Measurements from ENCODE around the gene CDKAL1. TPM values are rescaled to one million over a fixed set of nuclear protein-coding genes. Genes with fewer than 3 reads are reported as not detected.
A peak's percentile ranks its signal among the peaks of the same experiment; 100 is the strongest.

Gene CDKAL1
- total and polyA plus RNA-seq, 10 of the 15 experiments (the other 5 are each of a cell fraction or from before 2014, with no cell fraction given), result 10.7 to 26.9 (median 17.3) TPM

DNA sequence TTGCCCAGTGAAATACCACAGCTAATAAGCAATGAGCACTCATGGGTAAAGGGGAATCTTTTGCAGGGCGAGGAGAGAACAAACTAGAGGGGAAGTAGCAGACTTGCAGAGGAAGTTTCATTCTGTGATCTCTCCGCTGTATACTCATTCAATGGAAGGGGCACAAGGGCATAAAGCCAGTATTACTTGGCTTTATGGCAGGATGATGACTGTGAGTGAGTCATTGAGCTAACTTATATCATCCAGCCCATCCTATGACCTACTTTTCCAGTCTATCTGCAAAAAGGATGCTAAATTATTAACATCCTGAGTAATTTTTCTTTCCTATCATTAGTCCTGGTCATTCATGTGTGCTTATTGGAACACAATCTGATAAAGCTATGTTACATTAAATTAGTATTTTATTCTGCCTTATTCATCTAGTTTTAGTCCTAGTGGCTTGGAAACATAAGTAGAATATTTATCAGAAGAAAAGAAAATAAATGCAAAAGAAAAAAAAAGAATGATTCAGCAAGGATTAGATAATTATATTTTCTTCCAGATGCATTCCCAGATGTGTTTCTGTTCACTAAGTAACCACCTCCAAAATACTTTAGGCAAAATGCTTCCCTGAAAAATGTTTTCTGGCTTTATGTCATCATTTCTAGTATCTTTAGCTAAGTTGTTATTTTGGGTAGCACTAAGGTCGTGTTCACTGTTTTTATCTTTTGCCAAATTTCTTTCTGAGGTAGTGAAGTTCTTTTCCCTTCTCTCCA, 471.7 kb downstream of the CDKAL1 start:
- FAIRE-seq (no peak), DNase-seq (ENCODE audit: low read depth, low spot score) (peak; percentile 40), ATAC-seq (peak; percentile 83)
- intact Hi-C loops (cut with micrococcal nuclease; ENCODE audit: unreplicated experiment), result loop anchor here (2.0 to 10.0 kb wide), 2 partner anchors 433 to 441 kb away; no protein-coding TSS in a partner anchor
- Histone ChIP-seq H2AFZ (ENCODE audit: control insufficient read depth, low read depth, low read length) (no peak overlapping the region), H3K9ac (ENCODE audit: control insufficient read depth, insufficient read depth, low read length) (no peak overlapping the region), H3K36me3 (ENCODE audit: control insufficient read depth in 2 of 2, insufficient read depth in 2 of 2, low read length in 1 of 2) (no peaks in the 10 kb centered on the region; a peak in 1 of 4 replicates), H3K27me3 (replicated peaks in 1 of 2; ENCODE audit: control insufficient read depth in 2 of 2, insufficient read depth in 2 of 2, low read length in 1 of 2) (no peaks in the 10 kb centered on the region), H4K20me1 (ENCODE audit: control insufficient read depth, insufficient read depth) (no peaks in the 10 kb centered on the region), H3K4me1 (ENCODE audit: control insufficient read depth, insufficient read depth, low read length) (peaks cover 20% of the 10 kb centered on the region), H3K4me2 (ENCODE audit: control insufficient read depth, insufficient read depth) (peak overlapping the region; percentile 67), H3K9me3 (replicated peaks; ENCODE audit: control insufficient read depth, insufficient read depth, low read length) (no peaks in the 10 kb centered on the region; the same call in 2 of the 3 replicates), H3K27ac (ENCODE audit: control insufficient read depth, insufficient read depth) (no peak overlapping the region), H3K4me3 (no peak overlapping the region), H3K79me2 (ENCODE audit: control insufficient read depth, insufficient read depth, low read length) (no peaks in the 10 kb centered on the region)
- in situ Hi-C loops (cut with MboI), result no loop called here
- SMC1A ChIA-PET (ENCODE audit: uncharacterized antibody, unreplicated experiment), result interaction anchor here (0.9 to 5.0 kb wide), 12 partner anchors 8 to 240 kb away, joined by 3 to 63 read pairs (median 5); no protein-coding TSS in a partner anchor
- WGBS (ENCODE audit: insufficient coverage, insufficient replicate concordance, low lambda C conversion rate, missing lambda C conversion rate), result 33% methylated on average over 3 of the region's 3 CpGs
- POLR2A ChIA-PET, result interaction anchor here (1.8 kb wide), 1 partner anchor 17 kb away, joined by 4 read pairs; no protein-coding TSS in a partner anchor
- CTCF ChIA-PET, result interaction anchor here (0.9 to 2.6 kb wide), 3 partner anchors 8 to 323 kb away, joined by 3 to 8 read pairs (median 5); no protein-coding TSS in a partner anchor
- RAD21 ChIA-PET (ENCODE audit: unreplicated experiment), result interaction anchor here (0.7 to 5.2 kb wide), 7 partner anchors 17 to 588 kb away, joined by 3 to 40 read pairs (median 7); partner anchors contain the start of gene SOX4
- no TSS peak for BruUV-seq (replicated peaks)
- TF ChIP-seq NR2F1 (conservative IDR thresholded peaks at IDR 0.05) (no peak), BMI1 (IDR thresholded peaks at IDR 0.05; ENCODE audit: borderline replicate concordance) (no peak), POLR2AphosphoS5 (IDR thresholded peaks at IDR 0.05; ENCODE audit: low read length) (no peak), SPI1 (IDR thresholded peaks at IDR 0.05; ENCODE audit: borderline replicate concordance, insufficient read depth, low read depth, low read length) (peak; percentile 52; the same call in 1 of the 2 replicates), RELA (IDR thresholded peaks at IDR 0.05; ENCODE audit: borderline replicate concordance, partially characterized antibody) (no peak), RBBP5 (conservative IDR thresholded peaks at IDR 0.05) (no peak), TCF7 (IDR thresholded peaks at IDR 0.05; ENCODE audit: borderline replicate concordance) (no peak), DPF2 (IDR thresholded peaks at IDR 0.05) (0 out of 2 replicates have a peak, but pooled peaks have one; percentile 17), SMC3 (IDR thresholded peaks at IDR 0.05; ENCODE audit: borderline replicate concordance, low read length) (no peak), IKZF2 (IDR thresholded peaks at IDR 0.05) (peak; percentile 15 to 36; a peak in 1 of 4 replicates)
- TF ChIP-seq, protein P1, sequence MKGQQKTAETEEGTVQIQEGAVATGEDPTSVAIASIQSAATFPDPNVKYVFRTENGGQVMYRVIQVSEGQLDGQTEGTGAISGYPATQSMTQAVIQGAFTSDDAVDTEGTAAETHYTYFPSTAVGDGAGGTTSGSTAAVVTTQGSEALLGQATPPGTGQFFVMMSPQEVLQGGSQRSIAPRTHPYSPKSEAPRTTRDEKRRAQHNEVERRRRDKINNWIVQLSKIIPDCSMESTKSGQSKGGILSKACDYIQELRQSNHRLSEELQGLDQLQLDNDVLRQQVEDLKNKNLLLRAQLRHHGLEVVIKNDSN (IDR thresholded peaks at IDR 0.05; ENCODE audit: borderline replicate concordance, extremely low read length, insufficient read depth, low read depth, low read length), result no peak
- TF ChIP-seq, protein P2, sequence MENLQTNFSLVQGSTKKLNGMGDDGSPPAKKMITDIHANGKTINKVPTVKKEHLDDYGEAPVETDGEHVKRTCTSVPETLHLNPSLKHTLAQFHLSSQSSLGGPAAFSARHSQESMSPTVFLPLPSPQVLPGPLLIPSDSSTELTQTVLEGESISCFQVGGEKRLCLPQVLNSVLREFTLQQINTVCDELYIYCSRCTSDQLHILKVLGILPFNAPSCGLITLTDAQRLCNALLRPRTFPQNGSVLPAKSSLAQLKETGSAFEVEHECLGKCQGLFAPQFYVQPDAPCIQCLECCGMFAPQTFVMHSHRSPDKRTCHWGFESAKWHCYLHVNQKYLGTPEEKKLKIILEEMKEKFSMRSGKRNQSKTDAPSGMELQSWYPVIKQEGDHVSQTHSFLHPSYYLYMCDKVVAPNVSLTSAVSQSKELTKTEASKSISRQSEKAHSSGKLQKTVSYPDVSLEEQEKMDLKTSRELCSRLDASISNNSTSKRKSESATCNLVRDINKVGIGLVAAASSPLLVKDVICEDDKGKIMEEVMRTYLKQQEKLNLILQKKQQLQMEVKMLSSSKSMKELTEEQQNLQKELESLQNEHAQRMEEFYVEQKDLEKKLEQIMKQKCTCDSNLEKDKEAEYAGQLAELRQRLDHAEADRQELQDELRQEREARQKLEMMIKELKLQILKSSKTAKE (IDR thresholded peaks at IDR 0.05; ENCODE audit: low read depth, poor library complexity, severe bottlenecking), result no peak
- TF ChIP-seq, protein P3, sequence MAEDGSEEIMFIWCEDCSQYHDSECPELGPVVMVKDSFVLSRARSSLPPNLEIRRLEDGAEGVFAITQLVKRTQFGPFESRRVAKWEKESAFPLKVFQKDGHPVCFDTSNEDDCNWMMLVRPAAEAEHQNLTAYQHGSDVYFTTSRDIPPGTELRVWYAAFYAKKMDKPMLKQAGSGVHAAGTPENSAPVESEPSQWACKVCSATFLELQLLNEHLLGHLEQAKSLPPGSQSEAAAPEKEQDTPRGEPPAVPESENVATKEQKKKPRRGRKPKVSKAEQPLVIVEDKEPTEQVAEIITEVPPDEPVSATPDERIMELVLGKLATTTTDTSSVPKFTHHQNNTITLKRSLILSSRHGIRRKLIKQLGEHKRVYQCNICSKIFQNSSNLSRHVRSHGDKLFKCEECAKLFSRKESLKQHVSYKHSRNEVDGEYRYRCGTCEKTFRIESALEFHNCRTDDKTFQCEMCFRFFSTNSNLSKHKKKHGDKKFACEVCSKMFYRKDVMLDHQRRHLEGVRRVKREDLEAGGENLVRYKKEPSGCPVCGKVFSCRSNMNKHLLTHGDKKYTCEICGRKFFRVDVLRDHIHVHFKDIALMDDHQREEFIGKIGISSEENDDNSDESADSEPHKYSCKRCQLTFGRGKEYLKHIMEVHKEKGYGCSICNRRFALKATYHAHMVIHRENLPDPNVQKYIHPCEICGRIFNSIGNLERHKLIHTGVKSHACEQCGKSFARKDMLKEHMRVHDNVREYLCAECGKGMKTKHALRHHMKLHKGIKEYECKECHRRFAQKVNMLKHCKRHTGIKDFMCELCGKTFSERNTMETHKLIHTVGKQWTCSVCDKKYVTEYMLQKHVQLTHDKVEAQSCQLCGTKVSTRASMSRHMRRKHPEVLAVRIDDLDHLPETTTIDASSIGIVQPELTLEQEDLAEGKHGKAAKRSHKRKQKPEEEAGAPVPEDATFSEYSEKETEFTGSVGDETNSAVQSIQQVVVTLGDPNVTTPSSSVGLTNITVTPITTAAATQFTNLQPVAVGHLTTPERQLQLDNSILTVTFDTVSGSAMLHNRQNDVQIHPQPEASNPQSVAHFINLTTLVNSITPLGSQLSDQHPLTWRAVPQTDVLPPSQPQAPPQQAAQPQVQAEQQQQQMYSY (CRISPR knock-in tag; IDR thresholded peaks at IDR 0.05), result no peak
- TF ChIP-seq, protein P4, sequence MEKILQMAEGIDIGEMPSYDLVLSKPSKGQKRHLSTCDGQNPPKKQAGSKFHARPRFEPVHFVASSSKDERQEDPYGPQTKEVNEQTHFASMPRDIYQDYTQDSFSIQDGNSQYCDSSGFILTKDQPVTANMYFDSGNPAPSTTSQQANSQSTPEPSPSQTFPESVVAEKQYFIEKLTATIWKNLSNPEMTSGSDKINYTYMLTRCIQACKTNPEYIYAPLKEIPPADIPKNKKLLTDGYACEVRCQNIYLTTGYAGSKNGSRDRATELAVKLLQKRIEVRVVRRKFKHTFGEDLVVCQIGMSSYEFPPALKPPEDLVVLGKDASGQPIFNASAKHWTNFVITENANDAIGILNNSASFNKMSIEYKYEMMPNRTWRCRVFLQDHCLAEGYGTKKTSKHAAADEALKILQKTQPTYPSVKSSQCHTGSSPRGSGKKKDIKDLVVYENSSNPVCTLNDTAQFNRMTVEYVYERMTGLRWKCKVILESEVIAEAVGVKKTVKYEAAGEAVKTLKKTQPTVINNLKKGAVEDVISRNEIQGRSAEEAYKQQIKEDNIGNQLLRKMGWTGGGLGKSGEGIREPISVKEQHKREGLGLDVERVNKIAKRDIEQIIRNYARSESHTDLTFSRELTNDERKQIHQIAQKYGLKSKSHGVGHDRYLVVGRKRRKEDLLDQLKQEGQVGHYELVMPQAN (conservative IDR thresholded peaks at IDR 0.05), result no peak
